Ishikawa (cell line): ENCODE data around the gene PHC1.

Source experiments
- CEBPB ChIP-seq: IDR thresholded peaks from 2 replicates; pipeline ENCODE4 v1.6.1; 2012
- CREB1 ChIP-seq: IDR thresholded peaks from 2 replicates; pipeline ENCODE4 v1.6.1; 2012; ENCODE audit warnings: low read depth
- EGR1 ChIP-seq: IDR thresholded peaks from 2 replicates; pipeline ENCODE4 v1.6.1; 2012
- EP300 ChIP-seq: IDR thresholded peaks from 2 replicates; pipeline ENCODE4 v1.6.1; 2012; ENCODE audit warnings: borderline replicate concordance
- FOXM1 ChIP-seq: IDR thresholded peaks from 2 replicates; pipeline ENCODE4 v1.6.1; 2012; ENCODE audit warnings: low read depth, borderline replicate concordance
- MAX ChIP-seq: IDR thresholded peaks from 2 replicates; pipeline ENCODE4 v1.6.1; 2012
- NFIC ChIP-seq: IDR thresholded peaks from 2 replicates; pipeline ENCODE4 v1.6.1; 2012
- RAD21 ChIP-seq: IDR thresholded peaks from 2 replicates; pipeline ENCODE4 v1.6.1; 2012; ENCODE audit warnings: low read depth
- REST ChIP-seq: IDR thresholded peaks from 2 replicates; pipeline ENCODE4 v1.6.1; 2012; ENCODE audit warnings: low read depth, mild to moderate bottlenecking
- TAF1 ChIP-seq: IDR thresholded peaks from 2 replicates; pipeline ENCODE4 v1.6.1; 2012; ENCODE audit warnings: low read depth, mild to moderate bottlenecking
- TCF12 ChIP-seq: IDR thresholded peaks from 2 replicates; pipeline ENCODE4 v1.6.1; 2012; ENCODE audit warnings: low read depth
- TEAD4 ChIP-seq: IDR thresholded peaks from 2 replicates; pipeline ENCODE4 v1.6.1; 2012
- USF1 ChIP-seq: IDR thresholded peaks from 2 replicates; pipeline ENCODE4 v1.6.1; 2012
- YY1 ChIP-seq: IDR thresholded peaks from 2 replicates; pipeline ENCODE4 v1.6.1; 2012; ENCODE audit warnings: low read depth
- ZBTB7A ChIP-seq: IDR thresholded peaks from 2 replicates; pipeline ENCODE4 v1.6.1; 2012; ENCODE audit warnings: low read depth

Gene PHC1

GRCh38 chr12:8917031-8917430 is 2.7 kb downstream of the PHC1 start:
- TF ChIP-seq ZBTB7A: no peak
- TF ChIP-seq YY1: no peak
- no peak for TF ChIP-seq USF1

GRCh38 chr12:8917751-8918150 is 3.4 kb downstream of the PHC1 start:
- TF ChIP-seq TAF1: no peak
- TF ChIP-seq EGR1: no peak
- no peak for TF ChIP-seq RAD21
- TF ChIP-seq REST: no peak
- no peak for TF ChIP-seq MAX
- no peak for TF ChIP-seq CREB1
- TF ChIP-seq YY1: no peak

GRCh38 chr12:8922544-8922943 is 8.2 kb downstream of the PHC1 start:
- TF ChIP-seq RAD21 (0 out of 2 replicates have a peak, but pooled peaks have one; percentile 6), NFIC (no peak), EP300 (no peak), EGR1 (no peak)

GRCh38 chr12:8936735-8937134 is 22.4 kb downstream of the PHC1 start:
- TF ChIP-seq TCF12 (no peak), CEBPB (no peak), ZBTB7A (no peak), RAD21 (no peak), REST (no peak), TEAD4 (no peak), TAF1 (no peak), EGR1 (no peak), EP300 (no peak), FOXM1 (no peak)

GRCh38 chr12:8937842-8938442 is 23.6 kb downstream of the PHC1 start:
- TF ChIP-seq REST: peak; percentile 71

- TF ChIP-seq ZBTB7A (no peak), TCF12 (no peak), CEBPB (no peak)
These were observed 27.6 kb downstream of the PHC1 start for GRCh38 chr12:8941691-8942478.
